VCaP (cell line): ENCODE measurements around the gene PLSCR3.

Experiments
- H3K27ac ChIP-seq: fragments of 450-650 bp; 2 replicates; pipeline ENCODE4 v1.5.1; 2017
- TF ChIP-seq, protein P1 (sequence below): fragments of 450-650 bp; conservative IDR thresholded peaks from 2 replicates; pipeline ENCODE4 v1.5.1; 2017; ENCODE audit warnings: mild to moderate bottlenecking, moderate library complexity

The PLSCR3 gene

DNA sequence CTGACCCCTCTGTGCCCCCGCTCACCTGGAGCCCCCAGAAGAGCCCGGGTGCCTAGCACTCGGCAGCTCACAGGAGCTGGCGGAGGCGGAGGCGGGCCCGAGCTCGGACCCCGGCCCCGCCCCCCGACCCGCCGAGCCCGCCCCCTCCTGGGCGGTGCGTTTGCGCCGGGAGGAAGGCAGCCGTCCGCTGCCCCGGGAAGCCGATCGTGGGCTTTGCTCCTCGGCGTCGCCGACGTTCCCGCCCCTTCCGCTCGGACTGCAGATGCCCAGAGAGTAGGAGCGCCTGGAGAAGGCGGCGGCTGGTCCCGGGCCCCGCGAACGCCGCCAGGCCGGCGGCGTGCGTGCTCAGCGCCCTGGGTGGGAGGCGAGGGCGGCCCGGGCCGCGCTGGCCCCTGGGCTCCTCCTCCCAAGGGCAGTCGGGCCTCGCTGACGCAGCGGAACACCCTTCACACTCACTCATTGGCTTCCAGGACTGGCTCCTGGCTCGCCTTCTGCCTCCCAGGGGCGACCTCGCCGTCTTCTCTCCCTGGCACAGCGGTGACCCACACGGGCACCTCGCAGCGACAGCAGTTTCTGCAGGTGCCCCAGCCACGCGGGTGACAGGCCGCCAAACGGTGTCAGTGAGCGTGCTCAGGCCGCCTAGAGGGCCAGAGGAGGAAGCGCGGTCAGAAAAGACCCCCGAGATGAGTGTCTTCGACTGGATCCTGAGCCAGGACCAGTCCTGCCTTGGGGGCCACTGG, at the start of gene PLSCR3:
Gene PLSCR3 (minus strand): TSS at position 74 of the 740 bp plus-strand sequence. CDS start 415 bp downstream, outside the sequence.
- H3K27ac ChIP-seq: peak within 1 kb of the TSS; percentile 81
- TF ChIP-seq, protein P1, sequence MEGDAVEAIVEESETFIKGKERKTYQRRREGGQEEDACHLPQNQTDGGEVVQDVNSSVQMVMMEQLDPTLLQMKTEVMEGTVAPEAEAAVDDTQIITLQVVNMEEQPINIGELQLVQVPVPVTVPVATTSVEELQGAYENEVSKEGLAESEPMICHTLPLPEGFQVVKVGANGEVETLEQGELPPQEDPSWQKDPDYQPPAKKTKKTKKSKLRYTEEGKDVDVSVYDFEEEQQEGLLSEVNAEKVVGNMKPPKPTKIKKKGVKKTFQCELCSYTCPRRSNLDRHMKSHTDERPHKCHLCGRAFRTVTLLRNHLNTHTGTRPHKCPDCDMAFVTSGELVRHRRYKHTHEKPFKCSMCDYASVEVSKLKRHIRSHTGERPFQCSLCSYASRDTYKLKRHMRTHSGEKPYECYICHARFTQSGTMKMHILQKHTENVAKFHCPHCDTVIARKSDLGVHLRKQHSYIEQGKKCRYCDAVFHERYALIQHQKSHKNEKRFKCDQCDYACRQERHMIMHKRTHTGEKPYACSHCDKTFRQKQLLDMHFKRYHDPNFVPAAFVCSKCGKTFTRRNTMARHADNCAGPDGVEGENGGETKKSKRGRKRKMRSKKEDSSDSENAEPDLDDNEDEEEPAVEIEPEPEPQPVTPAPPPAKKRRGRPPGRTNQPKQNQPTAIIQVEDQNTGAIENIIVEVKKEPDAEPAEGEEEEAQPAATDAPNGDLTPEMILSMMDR: 0 out of 2 replicates have a peak, but pooled peaks have one; percentile 21

DNA sequence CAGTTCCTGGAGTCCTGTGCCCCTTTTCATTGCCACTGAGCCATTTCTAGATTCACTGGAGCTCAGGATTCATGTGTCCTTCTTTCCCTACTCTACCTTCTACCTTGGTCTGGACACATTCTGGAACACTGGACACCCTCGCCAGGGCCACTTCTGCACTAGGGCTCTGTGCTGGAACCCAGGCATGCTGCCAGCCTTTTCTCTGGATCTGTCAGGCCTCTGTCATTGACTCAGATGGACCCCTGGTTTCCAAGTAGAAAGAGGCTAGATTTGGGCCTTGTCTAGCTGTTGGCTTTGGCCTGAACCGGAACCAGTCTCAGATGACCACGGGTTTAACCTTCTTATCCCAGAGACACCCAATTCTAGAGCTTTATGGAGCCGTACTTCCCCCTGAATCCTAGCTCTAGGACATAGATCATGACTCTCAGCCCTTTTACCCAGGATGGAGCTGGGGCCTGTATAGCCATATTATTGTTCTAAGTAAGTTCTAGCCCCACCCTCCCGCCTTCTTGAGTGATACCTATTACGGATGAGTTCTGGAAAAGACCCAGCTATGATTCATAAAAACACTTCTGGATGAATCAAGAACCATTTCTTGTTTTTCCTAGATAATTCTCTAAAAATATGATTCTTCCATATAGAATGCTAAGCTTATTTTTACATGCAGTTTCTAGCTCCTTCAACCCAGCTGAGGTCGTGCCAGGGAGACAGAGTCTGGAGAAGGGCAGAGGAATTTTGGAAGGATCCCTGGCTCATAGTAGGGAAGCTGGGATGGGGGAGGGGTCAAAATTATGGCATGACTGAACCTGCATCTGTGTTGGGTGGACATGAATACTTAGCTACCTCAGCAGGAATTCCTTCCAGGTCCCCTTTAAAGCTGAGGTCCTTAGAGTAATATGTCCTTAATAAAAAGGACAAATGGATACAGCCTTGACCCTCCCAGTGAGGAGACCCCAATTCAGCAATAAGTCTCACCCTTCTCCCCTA, 49.5 kb upstream of the PLSCR3 start:
- H3K27ac ChIP-seq: no peak overlapping the region

DNA sequence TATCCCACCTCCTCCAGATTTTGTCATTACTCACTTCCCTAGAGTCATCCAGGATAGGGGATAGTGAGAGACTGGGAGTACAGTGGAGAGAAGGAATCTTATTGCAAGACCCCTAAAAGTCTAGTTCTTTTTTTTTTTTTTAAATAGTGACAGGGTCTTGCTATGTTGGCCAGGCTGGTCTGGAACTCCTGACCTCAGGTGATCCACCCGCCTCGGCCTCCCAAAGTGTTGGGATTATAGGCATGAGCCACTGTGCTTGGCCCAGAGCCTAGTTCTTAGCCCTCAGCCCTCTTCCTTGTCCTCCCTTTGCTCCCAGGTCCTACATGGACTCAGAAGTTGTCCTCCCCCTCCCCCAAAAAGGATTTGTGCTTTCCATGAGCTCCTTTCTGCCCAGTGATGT, 47.8 kb upstream of the PLSCR3 start:
- TF ChIP-seq, protein P1: no peak
- H3K27ac ChIP-seq: no peak overlapping the region

More for the DNA sequence above, 49.5 kb upstream of the PLSCR3 start:
- TF ChIP-seq, protein P1: no peak

DNA sequence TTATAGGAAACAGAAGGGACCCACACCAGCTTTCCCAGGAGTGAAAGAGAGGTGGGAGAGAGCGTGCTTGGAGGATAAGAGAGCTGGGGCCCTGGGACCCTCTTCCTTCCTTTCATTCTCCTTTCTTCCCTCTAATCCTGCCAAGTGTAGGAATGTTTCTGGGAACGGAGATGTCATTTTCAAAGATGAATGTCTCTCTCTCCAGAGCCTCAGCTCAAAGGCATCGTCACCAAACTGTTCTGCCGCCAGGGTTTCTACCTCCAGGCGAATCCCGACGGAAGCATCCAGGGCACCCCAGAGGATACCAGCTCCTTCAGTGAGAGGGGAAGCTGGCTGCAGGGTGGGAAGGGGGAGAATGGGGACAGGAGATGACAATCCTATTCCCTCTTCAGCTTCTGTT, 46.9 kb upstream of the PLSCR3 start:
- TF ChIP-seq, protein P1: no peak
- H3K27ac ChIP-seq: no peak overlapping the region

DNA sequence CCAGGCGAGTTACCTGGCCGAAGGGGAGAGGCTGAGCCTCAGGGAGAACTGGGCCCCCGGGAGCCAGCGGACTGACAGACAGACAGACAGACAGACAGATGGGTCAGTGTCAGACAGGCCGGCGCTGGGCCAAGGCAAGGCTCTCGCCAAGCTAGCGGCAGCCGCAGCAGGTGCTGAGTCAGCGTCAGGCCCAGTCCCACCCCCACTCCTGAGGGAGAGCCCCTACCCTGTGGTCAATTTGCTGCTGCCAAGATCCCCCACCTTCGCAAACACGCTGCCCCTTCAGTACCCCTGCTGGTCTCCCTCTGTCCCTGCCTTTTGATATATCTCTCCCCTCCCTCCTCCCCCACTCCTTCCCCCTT, 46.5 kb upstream of the PLSCR3 start:
- TF ChIP-seq, protein P1: no peak
- no peak overlapping the region for H3K27ac ChIP-seq

DNA sequence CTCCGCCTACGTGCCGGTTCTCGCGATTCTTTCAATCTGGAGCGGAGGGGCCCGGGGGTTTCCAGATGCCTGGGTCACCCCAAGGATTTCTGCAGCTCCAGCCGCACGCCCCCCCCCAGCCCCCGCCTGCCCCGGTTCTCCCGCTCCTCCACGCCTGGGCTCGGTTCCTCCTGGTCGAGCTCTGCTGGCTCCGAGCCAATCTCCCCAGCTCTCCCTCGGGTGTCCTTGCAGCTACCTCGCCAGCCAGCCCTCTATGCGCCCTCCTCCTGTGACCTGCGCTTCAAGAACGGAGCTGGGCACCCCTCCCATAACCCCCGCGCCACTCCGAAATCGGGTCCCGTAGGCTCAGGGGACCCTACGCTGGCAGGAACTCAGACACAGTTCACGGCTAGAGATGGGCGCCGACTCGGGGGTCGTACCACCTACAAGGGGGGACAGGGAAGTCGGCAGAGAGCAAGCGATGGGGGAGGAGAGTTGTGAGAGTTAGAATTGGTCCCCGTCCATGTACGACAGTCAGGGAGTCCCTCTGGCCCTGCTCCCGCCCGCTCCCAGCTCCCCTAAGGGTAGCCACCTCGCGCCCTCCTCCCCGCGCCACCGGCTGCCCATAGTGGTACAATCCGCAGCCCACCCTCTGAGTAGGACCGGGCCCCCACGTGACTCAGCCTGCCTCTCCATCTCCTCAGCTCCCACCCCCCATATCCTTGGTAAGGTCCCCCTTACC, 45.9 kb upstream of the PLSCR3 start:
- TF ChIP-seq, protein P1: no peak
- H3K27ac ChIP-seq: peak overlapping the region; percentile 16; the same call in 1 of the 2 replicates
